H1 (cell line): ENCODE results near the gene LMTK2. TPM values are rescaled to one million over a fixed set of nuclear protein-coding genes. Genes with fewer than 3 reads are reported as not detected.

Experiments used
- CTCF ChIA-PET: fragments of 300-600 bp; sonication (Branson Sonifier 250); formaldehyde crosslinking; loops from one replicate; lab custom pipeline; 2021; ENCODE audit not compliant: partially characterized antibody; lab: Charles Lee
- POLR2A ChIA-PET: fragments of 300-600 bp; sonication (Branson Sonifier 250); formaldehyde crosslinking; loops from one replicate; lab custom pipeline; 2021; ENCODE audit warnings: inconsistent platforms; ENCODE audit not compliant: partially characterized antibody; lab: Charles Lee
- DNase-seq, 2 experiments: peaks; one replicate each; pipeline versions ENCODE4 v3.0.0 to v3.0.0-alpha.2; 2010 to 2022; ENCODE audit warnings: low spot score in 2 of 2, low read depth in 1 of 2, mixed read lengths in 1 of 2
- FAIRE-seq: peaks from 2 replicates; lab custom pipeline; 2011; peaks lifted over from hg19 to GRCh38; lab: Jason Lieb, UNC
- H2AFZ ChIP-seq: 2 replicates; pipeline ENCODE4 v1.8.1; 2012; ENCODE audit warnings: low read length, inconsistent platforms
- H2AK5ac ChIP-seq: 2 replicates; pipeline ENCODE4 v1.6.1; 2013; ENCODE audit warnings: low read depth, low read length
- H2BK120ac ChIP-seq: replicated peaks from 2 replicates; pipeline ENCODE3; 2013; ENCODE audit warnings: low read depth, low read length, inconsistent platforms
- H2BK12ac ChIP-seq: 2 replicates; pipeline ENCODE4 v1.6.1; 2013; ENCODE audit warnings: low read depth, low read length
- H2BK15ac ChIP-seq: 2 replicates; pipeline ENCODE4 v1.6.1; 2013; ENCODE audit warnings: low read length
- H2BK20ac ChIP-seq: 2 replicates; pipeline ENCODE4 v1.6.1; 2013; ENCODE audit warnings: low read length
- H2BK5ac ChIP-seq: 2 replicates; pipeline ENCODE4 v1.6.1; 2013; ENCODE audit warnings: low read depth, low read length
- H3K14ac ChIP-seq: 2 replicates; pipeline ENCODE4 v1.6.1; 2013; ENCODE audit warnings: inconsistent platforms; ENCODE audit not compliant: insufficient read length
- H3K18ac ChIP-seq: 2 replicates; pipeline ENCODE4 v1.6.1; 2013; ENCODE audit warnings: low read length; ENCODE audit errors: extremely low read depth
- H3K23ac ChIP-seq: 2 replicates; pipeline ENCODE4 v1.6.1; 2013; ENCODE audit warnings: inconsistent platforms; ENCODE audit not compliant: insufficient read length
- H3K23me2 ChIP-seq: 2 replicates; pipeline ENCODE4 v1.6.1; 2013; ENCODE audit warnings: low read depth, low read length
- H3K27ac ChIP-seq: 2 replicates; pipeline ENCODE4 v1.6.1; 2011; ENCODE audit warnings: low read depth, low read length, inconsistent platforms
- H3K27me3 ChIP-seq, 4 experiments: replicated peaks in 1 of 4; 1 replicate in 1 of 4; 2 replicates in 3 of 4; pipeline versions ENCODE4 v1.6.1 to v1.8.1; 2011 to 2013; ENCODE audit warnings: low read length in 3 of 4, mild to moderate bottlenecking in 3 of 4, inconsistent platforms in 2 of 4, mixed read lengths in 2 of 4, moderate library complexity in 1 of 4; ENCODE audit not compliant: control insufficient read depth in 3 of 4, insufficient read depth in 3 of 4; ENCODE audit errors: extremely low read depth in 1 of 4
- H3K36me3 ChIP-seq, 4 experiments: 2 replicates each; pipeline versions ENCODE4 v1.6.1 to v1.8.1; 2011 to 2013; ENCODE audit warnings: mild to moderate bottlenecking in 4 of 4, low read length in 3 of 4, moderate library complexity in 2 of 4, control low read depth in 1 of 4, inconsistent platforms in 1 of 4; ENCODE audit not compliant: insufficient read depth in 4 of 4, control insufficient read depth in 2 of 4
- H3K4ac ChIP-seq: replicated peaks from 2 replicates; pipeline ENCODE3; 2013; ENCODE audit warnings: low read length, low read depth, mixed read lengths, inconsistent platforms; ENCODE audit not compliant: insufficient read length
- H3K4me1 ChIP-seq, 4 experiments: replicated peaks in 1 of 4; 1 replicate in 1 of 4; 2 replicates in 3 of 4; pipeline versions ENCODE4 v1.6.1 to v1.8.1; 2011 to 2013; ENCODE audit warnings: low read length in 3 of 4, inconsistent platforms in 2 of 4, mixed read lengths in 1 of 4; ENCODE audit not compliant: insufficient read depth in 4 of 4, control insufficient read depth in 3 of 4
- H3K4me2 ChIP-seq, 2 experiments: 2 replicates each; pipeline versions ENCODE4 v1.6.1 to v1.8.1; 2011 to 2013; ENCODE audit warnings: low read depth in 2 of 2, low read length in 2 of 2, control low read depth in 1 of 2, inconsistent platforms in 1 of 2, mild to moderate bottlenecking in 1 of 2; ENCODE audit not compliant: insufficient read depth in 1 of 2
- H3K4me3 ChIP-seq, 4 experiments: fragments of 200-600, 300-600 bp in 1 of 4; sonication (generic), shearing (Covaris generic), sonication (Bioruptor Twin) in 1 of 4; 2 replicates each; pipeline versions ENCODE4 v1.5.1 to v1.8.1; 2011 to 2016; ENCODE audit warnings: low read length in 4 of 4, low read depth in 3 of 4, control low read depth in 2 of 4, inconsistent platforms in 2 of 4, mild to moderate bottlenecking in 2 of 4, mixed read lengths in 1 of 4, moderate library complexity in 1 of 4; ENCODE audit not compliant: insufficient read depth in 2 of 4; ENCODE audit errors: extremely low read depth in 1 of 4
- H3K56ac ChIP-seq: replicated peaks from 2 replicates; pipeline ENCODE3; 2013; ENCODE audit warnings: low read depth, mild to moderate bottlenecking, mixed read lengths, low read length, inconsistent platforms; ENCODE audit not compliant: insufficient read length
- H3K79me1 ChIP-seq: 2 replicates; pipeline ENCODE4 v1.6.1; 2013; ENCODE audit warnings: low read depth, low read length, control low read depth
- H3K79me2 ChIP-seq, 2 experiments: 2 replicates each; pipeline versions ENCODE4 v1.6.1 to v1.8.1; 2012 to 2013; ENCODE audit warnings: low read length in 2 of 2, mild to moderate bottlenecking in 2 of 2, inconsistent platforms in 1 of 2; ENCODE audit not compliant: insufficient read depth in 2 of 2, control insufficient read depth in 1 of 2
- H3K9ac ChIP-seq, 4 experiments: replicated peaks in 1 of 4; 1 replicate in 1 of 4; 2 replicates in 3 of 4; pipeline versions ENCODE4 v1.6.1 to v1.8.1; 2011 to 2013; ENCODE audit warnings: low read depth in 3 of 4, low read length in 3 of 4, control low read depth in 2 of 4, mild to moderate bottlenecking in 2 of 4, moderate library complexity in 2 of 4, inconsistent platforms in 1 of 4; ENCODE audit errors: extremely low read depth in 1 of 4
- H3K9me3 ChIP-seq, 2 experiments: 2 replicates each; pipeline versions ENCODE4 v1.6.1 to v1.8.1; 2012 to 2013; ENCODE audit warnings: mild to moderate bottlenecking in 2 of 2, moderate library complexity in 2 of 2, control low read depth in 1 of 2, inconsistent platforms in 1 of 2, low read depth in 1 of 2, low read length in 1 of 2, mixed read lengths in 1 of 2; ENCODE audit not compliant: insufficient read depth in 2 of 2
- H4K20me1 ChIP-seq, 2 experiments: replicated peaks in 1 of 2; 2 replicates each; pipeline versions ENCODE3 to v1.8.1; 2011 to 2013; ENCODE audit warnings: inconsistent platforms in 2 of 2, low read length in 2 of 2, mild to moderate bottlenecking in 1 of 2; ENCODE audit not compliant: insufficient read depth in 2 of 2, control insufficient read depth in 1 of 2
- H4K5ac ChIP-seq: 2 replicates; pipeline ENCODE4 v1.6.1; 2013; ENCODE audit warnings: low read length, low read depth, mixed read lengths, inconsistent platforms; ENCODE audit not compliant: insufficient read length
- H4K8ac ChIP-seq: 2 replicates; pipeline ENCODE4 v1.8.0; 2013; ENCODE audit warnings: mild to moderate bottlenecking, moderate library complexity, low read length, inconsistent platforms; ENCODE audit not compliant: insufficient read depth; ENCODE audit errors: extremely low read depth
- H4K91ac ChIP-seq: replicated peaks from 2 replicates; pipeline ENCODE3; 2013; ENCODE audit warnings: low read length, mixed read lengths, inconsistent platforms; ENCODE audit not compliant: insufficient read length
- CBX5 ChIP-seq: fragments of 300-800, 300-1000 bp; sonication (generic); IDR thresholded peaks from 2 replicates; pipeline ENCODE4 v1.7.1; 2016; ENCODE audit warnings: antibody characterized with exemption, low read length, low read depth
- CHD2 ChIP-seq: IDR thresholded peaks from 2 replicates; pipeline ENCODE4 v1.6.1; 2012; ENCODE audit warnings: low read length, improper control_type of control experiment
- FOSL1 ChIP-seq: IDR thresholded peaks from 2 replicates; pipeline ENCODE4 v1.6.1; 2011; ENCODE audit warnings: mild to moderate bottlenecking, low read depth, low read length, moderate library complexity; ENCODE audit not compliant: insufficient read depth
- HDAC6 ChIP-seq: IDR thresholded peaks from one replicate; pipeline ENCODE4 v1.7.1; 2012; ENCODE audit warnings: low read depth, mild to moderate bottlenecking, inconsistent platforms, low read length, moderate library complexity
- KDM4A ChIP-seq: IDR thresholded peaks from one replicate; pipeline ENCODE4 v1.7.1; 2012; ENCODE audit warnings: low read depth, mild to moderate bottlenecking, moderate library complexity, low read length, inconsistent platforms; ENCODE audit not compliant: severe bottlenecking
- POU5F1 ChIP-seq: IDR thresholded peaks from 2 replicates; pipeline ENCODE4 v1.6.1; 2011; ENCODE audit warnings: low read depth, mild to moderate bottlenecking, low read length, moderate library complexity
- RBBP5 ChIP-seq: IDR thresholded peaks from 2 replicates; pipeline ENCODE4 v1.7.1; 2012; ENCODE audit warnings: low read depth, mild to moderate bottlenecking, inconsistent platforms, low read length, moderate library complexity, borderline replicate concordance
- SP4 ChIP-seq: IDR thresholded peaks from 2 replicates; pipeline ENCODE4 v1.6.1; 2012; ENCODE audit warnings: low read length, inconsistent platforms
- ZNF274 ChIP-seq: IDR thresholded peaks from 2 replicates; pipeline ENCODE4 v1.7.0; 2012; ENCODE audit warnings: low read length, borderline replicate concordance; ENCODE audit errors: extremely low read depth
- WGBS, 2 experiments: shearing (Covaris generic) in 1 of 2; methylation state at CpG; one replicate each; pipeline versions ENCODE4 v1.1.6 to v1.1.7; 2013 to 2015; ENCODE audit warnings: low lambda C conversion rate in 2 of 2, mixed read lengths in 2 of 2, inconsistent platforms in 1 of 2, low coverage in 1 of 2, missing lambda C conversion rate in 1 of 2; ENCODE audit not compliant: insufficient replicate concordance in 2 of 2, insufficient coverage in 1 of 2, insufficient read length in 1 of 2; ENCODE audit errors: extremely low coverage in 1 of 2, missing lambda C conversion rate in 1 of 2; 5-methylcytosine and 5-hydroxymethylcytosine counted together
- polyA plus RNA-seq, 7 experiments: library from polyadenylated mRNA; depleted of rRNA in 3 of 7; stranded (reverse) in 5 of 7; unstranded in 2 of 7; fragments of >200 nt in 5 of 7; fragments of 200-250 nt in 2 of 7; gene quantifications; 1 replicate in 5 of 7; 2 replicates in 1 of 7; 4 replicates in 1 of 7; pipeline versions ENCODE4 v1.2.1 to v1.2.3, GENCODE V29; 2011 to 2013; ENCODE audit warnings: missing spikeins in 2 of 7, mixed read lengths in 2 of 7
- total RNA-seq: library from RNA; stranded (reverse); fragmentation: NEBNext Ultra II Directional; extraction: Animal tissue kit (Norgen Biotek cat#: 25700); gene quantifications from 2 replicates; pipeline ENCODE4 v1.2.1, GENCODE V29; 2021

The LMTK2 gene
- total and polyA plus RNA-seq, 2 of the 8 experiments (the other 6 are each of a cell fraction or from before 2014, with no cell fraction given), result 9.7 to 30.7 TPM

DNA sequence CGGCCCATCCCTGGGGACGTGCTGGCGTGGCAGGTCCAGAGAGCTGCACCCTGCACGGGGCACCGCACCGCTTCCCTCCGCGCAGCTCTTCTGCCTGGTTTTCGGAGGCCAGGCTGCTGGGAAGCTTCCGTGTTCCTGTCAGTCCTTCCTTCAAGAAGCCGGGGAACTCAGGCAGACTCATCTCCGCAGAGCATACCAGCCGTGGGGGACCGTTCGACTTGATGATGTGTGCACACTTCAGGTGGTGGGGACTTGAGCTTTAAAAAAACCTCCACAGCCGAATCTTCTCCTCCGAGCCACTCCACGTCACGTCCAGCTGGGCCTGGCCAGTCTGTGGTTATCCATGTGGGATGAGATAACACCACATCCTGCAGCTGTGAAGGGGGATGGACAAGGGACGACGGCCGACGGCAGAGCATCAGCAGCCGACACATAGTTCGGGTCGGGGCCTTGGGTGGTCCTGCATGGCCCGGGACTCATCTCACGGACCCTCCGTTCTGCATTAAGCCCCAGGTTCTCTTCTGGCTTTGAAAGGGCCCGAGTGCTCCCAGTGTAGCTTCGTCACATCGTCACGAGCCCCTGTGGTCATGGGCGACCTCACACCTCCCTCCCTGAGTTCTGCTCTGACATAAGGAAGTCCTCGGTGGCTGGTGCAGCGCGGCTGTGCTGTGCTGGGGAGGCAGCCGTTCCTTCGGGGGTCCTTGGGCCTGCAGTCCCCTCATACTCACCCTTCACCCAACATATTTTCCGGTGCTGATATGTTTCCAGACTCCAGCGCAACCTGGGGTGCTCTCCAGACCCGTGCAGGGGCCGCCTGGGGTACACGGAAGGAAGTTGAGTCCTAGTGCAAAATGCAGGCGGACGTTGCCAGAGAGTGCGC, 100.0 kb downstream of the LMTK2 start:
- POLR2A ChIA-PET, result no interaction called here
- H4K5ac ChIP-seq, result no peak overlapping the region

More for the DNA sequence above, 100.0 kb downstream of the LMTK2 start:
- DNase-seq, result no peak
- H3K27me3 ChIP-seq, result no peaks in the 10 kb centered on the region
- FAIRE-seq, result no peak
- H3K4me2 ChIP-seq, result no peak overlapping the region
- peaks cover 3% of the 10 kb centered on the region; the same call in 1 of the 2 replicates for H3K23me2 ChIP-seq
- CTCF ChIA-PET, result interaction anchor here (1.3 to 2.0 kb wide), 3 partner anchors 35 to 184 kb away, joined by 3 to 6 read pairs (median 5); no protein-coding TSS in a partner anchor
- no peak overlapping the region for H2BK15ac ChIP-seq
- H2BK5ac ChIP-seq, result no peak overlapping the region
- no peaks in the 10 kb centered on the region for H3K9me3 ChIP-seq
- no peaks in the 10 kb centered on the region for H3K79me1 ChIP-seq
- no peak overlapping the region for H3K4me3 ChIP-seq
- H3K4me1 ChIP-seq, result peaks cover 0 to 2% (median under 1%) of the 10 kb centered on the region in 4 experiments; a peak in 3 of 7 replicates
- no peak overlapping the region for H2AK5ac ChIP-seq
- no peak overlapping the region for H3K27ac ChIP-seq
- H3K36me3 ChIP-seq, result peaks cover 0 to 15% (median 0%) of the 10 kb centered on the region in 4 experiments; a peak in 4 of 8 replicates
- no peak overlapping the region for H4K91ac ChIP-seq
- WGBS, 2 experiments, result 94% methylated on average over 47 of the region's 47 CpGs; no CpG with 5 or more reads in 1 of the 2 experiments
- no peak overlapping the region for H2BK20ac ChIP-seq
- H2BK120ac ChIP-seq, result no peak overlapping the region
- H3K79me2 ChIP-seq, result no peaks in the 10 kb centered on the region; a peak in 1 of 4 replicates
- no peak overlapping the region for H3K23ac ChIP-seq
- no peak overlapping the region for H2BK12ac ChIP-seq
- no peak overlapping the region for H3K4ac ChIP-seq
- H3K9ac ChIP-seq, result no peak overlapping the region; a peak in 1 of 7 replicates
- H4K8ac ChIP-seq, result no peak overlapping the region; the same call in 1 of the 2 replicates
- no peak overlapping the region for H3K18ac ChIP-seq
- peaks cover 0 to 6% of the 10 kb centered on the region in 2 experiments for H4K20me1 ChIP-seq
- TF ChIP-seq POU5F1, result no peak
- TF ChIP-seq CHD2, result no peak
- no peak for TF ChIP-seq RBBP5
- no peak for TF ChIP-seq HDAC6
- no peak for TF ChIP-seq SP4
- TF ChIP-seq FOSL1, result no peak
- no peak for TF ChIP-seq KDM4A
- TF ChIP-seq ZNF274, result no peak
- TF ChIP-seq CBX5, result no peak
- H3K56ac ChIP-seq, result no peak overlapping the region
- H2AFZ ChIP-seq, result no peak overlapping the region
- H3K14ac ChIP-seq, result no peak overlapping the region
